Activated naive CD8-positive, alpha-beta T cell (primary cell): ENCODE data around the gene UQCRH.
A peak's percentile ranks its signal among the peaks of the same experiment; 100 is the strongest.

Source experiments
- H3K27ac Mint-ChIP-seq: one replicate; pipeline ENCODE4 v1.8.0; 2021; ENCODE audit warnings: mixed read lengths
- H3K27me3 Mint-ChIP-seq: one replicate; pipeline ENCODE4 v1.8.0; 2021; ENCODE audit warnings: mixed read lengths
- H3K36me3 Mint-ChIP-seq: one replicate; pipeline ENCODE4 v1.8.0; 2021; ENCODE audit warnings: mixed read lengths
- H3K4me1 Mint-ChIP-seq: one replicate; pipeline ENCODE4 v1.8.0; 2021; ENCODE audit warnings: low read depth, mixed read lengths
- H3K4me3 Mint-ChIP-seq: one replicate; pipeline ENCODE4 v1.8.0; 2021; ENCODE audit warnings: mild to moderate bottlenecking, mixed read lengths
- H3K9me3 Mint-ChIP-seq: one replicate; pipeline ENCODE4 v1.8.0; 2021; ENCODE audit warnings: low read depth, mixed read lengths

The UQCRH gene

DNA sequence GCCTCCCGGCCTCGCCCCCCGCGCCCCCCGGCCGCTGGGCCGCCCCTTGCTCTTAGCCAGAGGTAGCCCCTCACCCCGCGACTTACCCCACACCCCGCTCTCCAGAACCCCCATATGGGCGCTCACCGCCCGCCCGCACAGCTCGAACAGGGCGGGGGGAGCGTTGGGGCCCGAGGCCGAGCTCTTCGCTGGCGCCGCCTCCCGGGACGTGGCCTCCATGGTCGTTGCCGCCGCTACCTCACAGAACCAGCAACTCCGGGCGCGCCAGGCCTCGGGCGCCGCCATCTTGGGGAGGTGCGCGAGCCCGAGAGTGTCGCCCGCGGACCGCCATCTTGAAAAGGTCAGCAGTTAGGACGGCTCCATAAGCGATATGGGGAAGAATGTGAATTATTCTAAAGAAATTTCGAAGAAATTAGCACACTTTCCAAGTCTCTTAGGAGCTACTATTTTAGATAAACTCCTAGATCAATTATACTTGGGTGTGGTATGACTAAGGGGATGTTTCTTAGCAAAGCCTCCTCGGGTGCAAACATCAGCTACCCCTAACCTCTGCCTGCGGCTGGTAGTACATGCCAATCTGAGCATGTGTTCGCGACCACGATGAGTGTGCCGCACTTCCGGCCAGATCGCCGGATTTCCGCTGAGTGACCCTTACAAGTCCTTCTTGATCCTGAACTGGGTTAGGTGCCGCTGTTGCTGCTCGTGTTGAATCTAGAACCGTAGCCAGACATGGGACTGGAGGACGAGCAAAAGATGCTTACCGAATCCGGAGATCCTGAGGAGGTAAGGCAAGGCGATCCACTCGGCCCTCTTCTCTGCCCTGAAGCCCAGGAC, at the start of gene UQCRH, which contains the start of gene LRRC41:
Gene UQCRH, plus strand, starts transcription at position 661 of the 834 bp plus-strand sequence. Its CDS starts 69 bp downstream, at position 730.
Gene LRRC41, minus strand, starts transcription at position 579 of the 834 bp plus-strand sequence. Its CDS starts 294 bp downstream, at position 285.
- Mint-ChIP-seq H3K4me1 (peaks cover 39% of the 10 kb centered on the region), H3K4me3 (peak within 1 kb of the TSS; percentile 99), H3K9me3 (no peaks in the 10 kb centered on the region), H3K27me3 (no peaks in the 10 kb centered on the region), H3K27ac (peak within 1 kb of the TSS; percentile 98), H3K36me3 (no peaks in the 10 kb centered on the region)

DNA sequence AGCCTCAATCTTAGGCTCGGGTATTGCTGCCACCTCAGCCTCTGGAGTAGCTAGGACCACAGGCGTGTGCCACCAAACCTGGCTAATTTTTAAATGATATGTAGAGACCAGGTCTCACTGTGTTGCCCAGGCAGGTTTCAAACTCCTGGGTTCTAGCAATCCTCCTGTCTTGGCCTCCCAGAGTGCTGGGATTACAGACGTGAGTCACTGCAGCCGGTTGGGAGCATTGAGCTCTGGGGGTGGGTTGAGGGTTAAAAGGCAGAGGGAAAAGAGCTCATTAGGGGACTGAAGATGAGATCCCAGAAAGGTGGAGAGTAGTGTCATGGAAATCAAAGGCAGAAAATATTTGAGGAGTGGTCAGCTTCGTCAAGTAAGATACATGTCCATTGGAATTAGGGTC, 48.8 kb upstream of the UQCRH start:
- no peaks in the 10 kb centered on the region for H3K4me1 Mint-ChIP-seq
- H3K27me3 Mint-ChIP-seq: no peaks in the 10 kb centered on the region
- no peak overlapping the region for H3K4me3 Mint-ChIP-seq
- no peak overlapping the region for H3K27ac Mint-ChIP-seq
- peaks cover 6% of the 10 kb centered on the region for H3K36me3 Mint-ChIP-seq
- no peaks in the 10 kb centered on the region for H3K9me3 Mint-ChIP-seq

DNA sequence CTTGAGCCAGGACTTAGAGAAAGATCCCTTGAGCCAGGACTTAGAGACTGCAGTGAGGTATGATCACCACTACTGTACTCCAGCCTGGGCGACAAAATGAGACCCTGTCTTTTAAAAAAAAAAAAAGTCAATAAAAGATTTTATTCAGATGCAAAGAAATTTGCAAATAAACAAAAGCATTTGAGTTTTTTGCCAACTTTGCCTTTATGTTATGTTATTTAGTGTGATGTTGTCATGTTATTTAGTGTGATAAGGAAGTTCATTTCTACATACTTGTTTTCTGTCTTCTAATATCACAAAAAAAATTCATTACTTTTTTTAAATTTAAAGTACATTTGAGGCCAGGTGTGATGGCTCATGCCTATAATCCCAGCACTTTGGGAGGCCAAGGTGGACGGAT, 47.0 kb upstream of the UQCRH start:
- Mint-ChIP-seq H3K4me3 (no peak overlapping the region), H3K9me3 (no peaks in the 10 kb centered on the region), H3K27me3 (no peaks in the 10 kb centered on the region), H3K27ac (no peak overlapping the region), H3K4me1 (no peaks in the 10 kb centered on the region), H3K36me3 (peaks cover 17% of the 10 kb centered on the region)

DNA sequence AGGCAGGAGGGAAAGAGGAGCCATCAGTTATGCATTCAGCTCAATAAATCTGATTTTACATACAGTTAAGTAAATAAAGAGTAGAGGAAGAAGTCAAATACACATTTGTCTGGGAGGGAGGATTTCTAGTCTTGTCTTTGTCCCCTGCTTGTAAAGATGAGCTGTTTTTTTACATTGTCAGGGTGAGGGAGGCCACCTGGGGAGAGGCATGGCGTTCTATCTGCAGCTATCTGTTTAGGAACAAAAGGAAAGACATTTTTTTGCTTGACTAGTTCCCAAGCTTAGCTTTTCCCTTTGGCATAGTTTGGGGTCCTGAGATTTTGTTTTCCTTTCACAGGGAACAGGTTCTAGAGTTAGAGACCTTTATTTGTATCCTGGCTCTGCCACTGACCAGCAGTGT, 41.0 kb upstream of the UQCRH start:
- H3K27ac Mint-ChIP-seq: no peak overlapping the region
- H3K4me3 Mint-ChIP-seq: no peak overlapping the region
- no peaks in the 10 kb centered on the region for H3K4me1 Mint-ChIP-seq
- no peaks in the 10 kb centered on the region for H3K9me3 Mint-ChIP-seq
- H3K27me3 Mint-ChIP-seq: no peaks in the 10 kb centered on the region
- H3K36me3 Mint-ChIP-seq: peaks cover 29% of the 10 kb centered on the region

DNA sequence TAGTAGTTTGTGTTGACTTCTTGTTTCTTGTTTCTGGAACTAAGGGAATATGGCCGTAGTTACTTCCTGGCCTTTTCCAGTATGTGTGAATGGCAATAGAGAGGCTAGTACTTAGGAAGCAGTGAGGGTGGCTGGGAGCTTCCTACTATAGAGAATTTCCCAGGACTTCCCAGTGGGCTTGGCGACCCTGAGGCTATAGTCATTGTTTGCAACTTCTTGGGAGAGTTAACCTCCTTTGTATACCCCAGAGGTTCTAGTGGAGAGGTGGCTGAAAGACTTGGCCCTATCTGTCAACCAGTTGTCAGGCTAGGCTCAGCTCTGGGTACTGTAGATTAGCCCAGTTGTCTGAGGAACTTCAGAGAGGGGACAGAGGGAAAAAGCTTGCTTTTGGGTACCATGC, 40.4 kb upstream of the UQCRH start:
- Mint-ChIP-seq H3K9me3 (no peaks in the 10 kb centered on the region), H3K4me3 (no peak overlapping the region), H3K27ac (no peak overlapping the region), H3K36me3 (peaks cover 29% of the 10 kb centered on the region), H3K4me1 (no peaks in the 10 kb centered on the region), H3K27me3 (no peaks in the 10 kb centered on the region)

DNA sequence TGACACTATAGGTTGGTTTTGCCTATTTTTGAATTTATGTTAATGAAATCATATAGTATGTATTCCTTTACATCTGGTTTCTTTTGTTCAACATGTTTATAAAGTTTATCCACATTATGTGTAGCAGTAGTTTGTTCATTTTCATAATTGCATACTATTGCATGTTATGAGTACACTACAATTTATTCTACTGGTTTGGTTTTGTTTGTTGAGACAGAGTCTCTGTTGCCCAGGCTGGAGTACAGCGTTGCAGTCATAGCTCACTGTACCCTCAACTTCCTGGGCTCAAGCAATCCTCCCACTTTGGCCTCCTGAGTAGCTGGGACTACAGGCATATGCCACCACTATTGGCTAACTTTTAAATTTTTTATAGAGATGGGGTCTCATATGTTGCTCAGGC, 34.9 kb upstream of the UQCRH start:
- Mint-ChIP-seq H3K9me3 (no peaks in the 10 kb centered on the region), H3K27ac (no peak overlapping the region), H3K27me3 (no peaks in the 10 kb centered on the region), H3K4me1 (no peaks in the 10 kb centered on the region), H3K36me3 (peaks cover 32% of the 10 kb centered on the region), H3K4me3 (no peak overlapping the region)

DNA sequence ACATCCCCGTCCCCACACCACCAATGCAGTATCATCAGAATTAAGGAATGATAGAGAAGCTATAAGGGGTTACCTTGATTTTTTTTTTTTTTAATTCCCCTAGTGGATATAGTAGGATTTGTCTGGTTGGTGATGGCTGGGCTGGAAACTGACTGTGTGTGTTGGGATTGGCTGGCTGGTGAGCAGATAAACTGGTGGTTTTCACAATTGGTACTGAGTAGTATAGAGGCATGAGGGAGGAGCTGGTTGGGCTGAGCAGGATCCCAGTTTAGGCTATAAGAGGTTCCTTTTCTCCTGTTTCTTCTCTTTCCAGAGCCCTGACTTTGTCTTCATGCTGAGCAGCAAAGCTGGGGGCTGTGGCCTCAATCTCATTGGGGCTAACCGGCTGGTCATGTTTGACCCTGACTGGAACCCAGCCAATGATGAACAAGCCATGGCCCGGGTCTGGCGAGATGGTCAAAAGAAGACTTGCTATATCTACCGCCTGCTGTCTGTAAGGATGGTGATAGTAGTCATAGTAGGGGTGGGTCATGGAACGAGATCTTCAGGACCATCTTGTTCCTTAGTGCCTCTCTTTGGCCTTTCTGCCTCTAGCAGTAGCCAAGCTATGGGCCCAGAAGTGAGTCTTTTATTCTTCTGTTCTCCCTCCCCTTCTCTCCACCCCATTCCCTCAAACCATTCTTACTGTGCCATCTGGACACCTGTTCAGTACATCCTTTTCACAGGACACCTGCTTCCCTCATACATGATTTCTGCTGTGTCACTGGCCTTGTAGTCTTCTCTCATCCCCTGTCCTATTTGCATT, 29.1 kb upstream of the UQCRH start:
- Mint-ChIP-seq H3K27ac (no peak overlapping the region), H3K4me1 (no peaks in the 10 kb centered on the region)

DNA sequence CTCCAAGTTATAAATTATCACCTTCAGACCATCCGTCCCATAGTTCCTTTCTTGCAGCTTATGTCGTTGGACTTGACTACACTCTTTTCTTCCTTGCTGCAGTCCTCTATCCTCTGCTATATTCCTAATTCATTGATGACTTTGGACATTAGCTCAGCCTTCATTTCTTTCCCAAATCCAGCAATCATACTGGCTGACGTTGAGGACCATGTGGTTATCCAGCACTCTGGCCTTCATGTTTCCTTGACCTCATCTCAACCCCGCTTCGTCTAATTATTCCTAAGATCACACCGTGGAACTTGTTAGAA, 28.5 kb upstream of the UQCRH start:
- H3K4me1 Mint-ChIP-seq: no peaks in the 10 kb centered on the region
- H3K9me3 Mint-ChIP-seq: no peaks in the 10 kb centered on the region
- H3K27ac Mint-ChIP-seq: peak overlapping the region; percentile 3
- no peaks in the 10 kb centered on the region for H3K27me3 Mint-ChIP-seq
- H3K4me3 Mint-ChIP-seq: no peak overlapping the region
- peaks cover 14% of the 10 kb centered on the region for H3K36me3 Mint-ChIP-seq

More for the DNA sequence above, 29.1 kb upstream of the UQCRH start:
- no peak overlapping the region for H3K4me3 Mint-ChIP-seq
- no peaks in the 10 kb centered on the region for H3K27me3 Mint-ChIP-seq
- H3K9me3 Mint-ChIP-seq: no peaks in the 10 kb centered on the region
- peaks cover 14% of the 10 kb centered on the region for H3K36me3 Mint-ChIP-seq

DNA sequence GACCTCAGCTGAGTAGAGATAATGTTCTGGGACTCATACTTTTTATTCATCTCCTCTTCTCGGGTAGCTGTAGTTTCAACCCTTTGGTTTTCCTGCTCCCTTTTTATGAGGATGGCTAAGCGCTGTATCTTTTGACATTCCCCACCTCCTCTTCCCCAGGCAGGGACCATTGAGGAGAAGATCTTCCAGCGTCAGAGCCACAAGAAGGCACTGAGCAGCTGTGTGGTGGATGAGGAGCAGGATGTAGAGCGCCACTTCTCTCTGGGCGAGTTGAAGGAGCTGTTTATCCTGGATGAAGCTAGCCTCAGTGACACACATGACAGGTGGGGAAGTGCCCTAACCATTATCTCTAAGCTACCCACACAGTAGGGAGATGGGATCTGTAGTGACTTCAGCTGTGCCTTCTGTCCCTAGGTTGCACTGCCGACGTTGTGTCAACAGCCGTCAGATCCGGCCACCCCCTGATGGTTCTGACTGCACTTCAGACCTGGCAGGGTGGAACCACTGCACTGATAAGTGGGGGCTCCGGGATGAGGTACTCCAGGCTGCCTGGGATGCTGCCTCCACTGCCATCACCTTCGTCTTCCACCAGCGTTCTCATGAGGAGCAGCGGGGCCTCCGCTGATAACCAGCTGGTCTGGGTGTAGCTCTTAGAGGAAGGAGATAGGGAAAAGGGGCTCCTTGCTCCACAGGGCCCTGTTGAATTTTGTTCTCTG, 25.7 kb upstream of the UQCRH start:
- Mint-ChIP-seq H3K27ac (no peak overlapping the region), H3K36me3 (peaks cover 11% of the 10 kb centered on the region), H3K9me3 (no peaks in the 10 kb centered on the region), H3K4me3 (no peak overlapping the region), H3K4me1 (no peaks in the 10 kb centered on the region), H3K27me3 (no peaks in the 10 kb centered on the region)

DNA sequence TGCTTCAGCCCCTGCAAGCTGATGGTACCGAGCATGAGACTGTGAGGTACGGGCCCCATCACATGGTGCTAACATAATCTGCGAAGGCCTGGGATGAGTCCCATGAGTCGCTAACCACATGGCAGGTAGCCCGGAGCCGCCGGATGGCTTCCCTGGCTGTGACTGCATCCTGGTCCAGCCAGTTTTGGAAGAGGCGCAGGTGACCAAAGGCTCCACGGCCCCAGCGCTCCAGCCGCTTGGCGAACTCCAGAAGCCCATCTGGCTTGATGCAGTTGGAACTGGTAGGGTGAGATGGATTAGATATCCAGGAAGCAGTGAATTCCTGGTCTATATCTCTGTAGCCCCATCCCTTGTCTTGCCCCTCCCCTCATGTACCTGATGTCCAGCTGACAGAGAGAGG, 24.7 kb upstream of the UQCRH start:
- no peak overlapping the region for H3K4me3 Mint-ChIP-seq
- H3K36me3 Mint-ChIP-seq: peaks cover 8% of the 10 kb centered on the region
- no peaks in the 10 kb centered on the region for H3K27me3 Mint-ChIP-seq
- no peaks in the 10 kb centered on the region for H3K4me1 Mint-ChIP-seq
- no peak overlapping the region for H3K27ac Mint-ChIP-seq
- H3K9me3 Mint-ChIP-seq: no peaks in the 10 kb centered on the region

DNA sequence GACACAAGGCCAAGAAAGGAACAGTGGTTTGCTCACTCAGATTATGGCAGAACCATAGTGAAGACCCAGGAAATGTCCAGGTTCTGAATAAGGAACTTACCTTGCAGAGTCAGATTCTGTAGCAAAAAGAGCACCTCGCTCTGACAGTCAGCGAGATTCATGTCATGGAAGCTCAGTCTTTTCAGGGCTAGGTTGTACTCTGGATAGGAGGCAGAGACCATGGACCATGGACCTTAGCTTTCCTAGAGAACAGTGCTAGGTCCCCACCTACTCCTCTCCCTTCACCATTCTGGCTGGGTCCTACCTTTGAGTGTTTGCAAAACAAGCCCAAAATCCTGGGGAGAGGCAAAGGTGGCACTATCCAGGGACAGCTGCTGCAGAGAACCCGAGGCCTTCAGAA, 23.4 kb upstream of the UQCRH start:
- Mint-ChIP-seq H3K4me3 (no peak overlapping the region), H3K4me1 (peaks cover under 1% of the 10 kb centered on the region), H3K9me3 (no peaks in the 10 kb centered on the region), H3K27ac (no peak overlapping the region), H3K36me3 (peaks cover 8% of the 10 kb centered on the region), H3K27me3 (no peaks in the 10 kb centered on the region)

DNA sequence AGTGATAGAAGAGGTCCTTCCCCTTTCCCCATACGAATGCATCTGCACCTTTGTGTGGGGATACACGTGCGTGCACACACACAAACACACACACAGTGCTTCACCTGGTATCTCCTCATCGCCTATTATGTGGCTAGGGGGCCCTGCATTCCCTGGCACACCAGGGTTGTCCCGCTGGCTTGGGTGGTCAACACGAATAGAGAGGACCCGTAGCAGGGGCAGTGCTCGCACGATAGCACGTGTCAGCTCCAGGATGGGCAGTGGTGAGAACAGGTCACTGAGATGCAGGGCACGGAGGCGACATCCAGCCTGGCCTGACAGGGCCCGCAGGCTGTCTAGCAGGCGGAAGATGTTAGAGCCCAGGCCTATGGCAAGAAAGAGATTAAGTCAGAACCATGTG, 22.5 kb upstream of the UQCRH start:
- Mint-ChIP-seq H3K36me3 (peaks cover 8% of the 10 kb centered on the region), H3K27ac (no peak overlapping the region), H3K27me3 (no peaks in the 10 kb centered on the region)

DNA sequence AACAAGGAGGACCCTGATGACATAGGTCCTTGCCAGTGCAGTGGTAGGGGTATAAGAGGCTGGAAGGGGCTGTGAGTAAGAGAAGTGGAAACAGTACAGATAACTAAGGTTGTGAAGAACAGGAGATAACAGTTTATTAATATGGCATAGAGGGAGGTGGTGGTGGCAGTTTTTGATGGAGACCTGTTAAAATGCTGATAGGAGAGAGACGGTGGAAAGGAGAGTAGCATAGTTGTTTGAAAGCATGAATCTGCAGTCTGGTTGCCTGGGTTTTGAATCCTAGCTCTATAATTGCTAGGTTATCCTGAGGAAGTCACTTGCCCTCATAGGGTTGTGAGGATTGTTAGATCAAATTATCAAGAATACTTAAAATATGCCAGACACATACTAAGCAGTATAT, 19.4 kb upstream of the UQCRH start:
- Mint-ChIP-seq H3K4me3 (no peak overlapping the region), H3K36me3 (peaks cover 5% of the 10 kb centered on the region)

More for the DNA sequence above, 22.5 kb upstream of the UQCRH start:
- peaks cover 5% of the 10 kb centered on the region for H3K4me1 Mint-ChIP-seq
- H3K4me3 Mint-ChIP-seq: no peak overlapping the region
- no peaks in the 10 kb centered on the region for H3K9me3 Mint-ChIP-seq

DNA sequence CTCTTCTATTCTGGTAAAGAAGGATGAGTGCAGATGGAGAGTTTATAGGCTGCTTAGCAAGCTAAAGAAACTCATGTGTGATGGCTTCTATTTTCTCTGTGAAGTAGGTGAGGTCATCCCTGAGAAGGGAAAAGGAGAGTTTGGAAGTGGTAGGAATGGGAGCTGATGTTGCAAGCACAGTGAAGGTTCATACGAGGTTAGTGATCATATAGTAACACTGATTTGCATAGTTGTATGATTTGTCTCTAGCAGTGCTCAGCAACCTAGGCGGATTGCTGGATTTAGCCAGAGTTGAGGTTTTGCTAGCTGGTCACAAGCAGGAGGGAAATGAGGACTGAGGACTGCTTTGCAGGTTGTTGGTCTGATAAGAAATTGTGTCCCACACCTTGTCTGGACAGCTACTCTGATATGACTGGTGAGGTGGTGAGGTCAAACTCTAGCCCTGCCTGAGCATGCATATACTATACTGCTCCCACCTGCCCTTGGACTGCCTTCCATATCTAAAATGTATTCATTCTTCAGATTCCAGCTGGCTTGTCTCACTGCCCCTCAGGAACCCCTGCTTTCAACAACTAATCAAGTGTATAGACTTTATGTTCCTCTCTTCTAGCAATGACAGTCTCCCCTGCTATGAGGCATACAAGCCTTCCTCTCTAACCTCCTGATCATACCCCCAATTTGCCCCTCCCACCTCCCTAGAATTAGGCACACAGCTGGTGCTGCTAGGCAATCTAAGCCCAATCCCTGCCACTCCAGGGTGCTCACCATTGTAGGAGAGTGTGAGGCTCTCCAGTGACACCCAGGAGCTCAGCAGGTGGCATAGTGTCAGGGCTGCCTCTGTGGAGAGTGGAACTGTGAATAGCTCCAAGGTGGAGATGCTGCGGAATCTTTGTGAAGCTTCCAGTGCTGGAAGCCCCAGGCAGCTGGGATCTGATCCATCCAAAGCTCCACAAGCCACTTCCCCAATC, 18.6 kb upstream of the UQCRH start:
- Mint-ChIP-seq H3K36me3 (peaks cover 5% of the 10 kb centered on the region), H3K27me3 (no peaks in the 10 kb centered on the region)

More for the DNA sequence above, 19.4 kb upstream of the UQCRH start:
- no peaks in the 10 kb centered on the region for H3K9me3 Mint-ChIP-seq
- peak overlapping the region; percentile 10 for H3K27ac Mint-ChIP-seq
- H3K27me3 Mint-ChIP-seq: no peaks in the 10 kb centered on the region
- peaks cover 14% of the 10 kb centered on the region for H3K4me1 Mint-ChIP-seq

More for the DNA sequence above, 18.6 kb upstream of the UQCRH start:
- H3K4me1 Mint-ChIP-seq: peaks cover 14% of the 10 kb centered on the region
- no peaks in the 10 kb centered on the region for H3K9me3 Mint-ChIP-seq
- peak overlapping the region; percentile 29 for H3K27ac Mint-ChIP-seq
- no peak overlapping the region for H3K4me3 Mint-ChIP-seq
